GM18858 (cell line): ENCODE measurements around the gene G0S2.

Source experiments
- ATAC-seq: cut with Tn5 transposase; IDR thresholded peaks from one replicate; pipeline ENCODE4 v1.9.1; 2021; ENCODE audit not compliant: unreplicated experiment

G0S2 gene

DNA sequence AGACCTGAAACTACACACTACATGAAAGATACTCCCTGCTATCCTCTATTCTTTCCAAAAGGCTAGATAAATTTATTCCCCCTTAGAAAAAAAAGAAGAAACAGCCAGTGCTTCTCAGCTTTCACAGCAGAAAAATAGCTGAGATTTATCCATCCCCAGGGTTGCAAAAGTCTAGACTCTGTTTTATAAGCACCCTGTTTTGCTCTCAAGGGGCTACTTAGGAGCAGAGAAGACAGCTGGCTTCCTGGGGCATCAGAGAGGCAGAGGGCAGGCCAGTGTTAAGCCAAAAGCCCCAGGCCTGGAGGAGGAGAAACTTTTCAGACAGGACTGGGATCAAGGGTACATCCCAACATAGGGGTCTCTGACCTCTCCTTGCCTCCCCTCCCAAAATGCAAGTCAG is 26.9 kb upstream of the G0S2 start:
- no peak for ATAC-seq

GRCh38 chr1:209648931-209649776 is 26.1 kb upstream of the G0S2 start:
- no peak for ATAC-seq

DNA sequence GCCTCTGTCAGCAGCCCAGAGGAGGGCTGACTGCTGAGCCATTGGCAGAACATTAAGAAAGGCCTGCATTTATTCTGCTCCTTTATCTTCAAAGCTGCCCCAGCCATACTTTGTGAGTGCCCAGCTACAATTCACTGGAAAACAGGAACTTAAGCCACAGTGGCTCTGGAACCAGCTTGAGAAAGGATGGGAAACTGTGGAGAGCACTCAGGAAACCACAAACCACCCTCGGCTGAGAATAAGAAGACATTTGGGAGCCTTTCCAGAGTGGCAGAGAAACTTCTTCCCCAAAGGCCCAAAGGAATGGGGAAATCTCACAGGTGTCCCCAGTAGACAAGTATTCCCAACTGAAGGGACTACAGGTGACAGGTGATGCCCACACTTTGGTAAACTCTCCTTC is 24.8 kb upstream of the G0S2 start:
- ATAC-seq = no peak

GRCh38 chr1:209651138-209651587 is 24.0 kb upstream of the G0S2 start:
- ATAC-seq = no peak

- no peak for ATAC-seq
Measured at GRCh38 chr1:209652121-209652735, 23.0 kb upstream of the G0S2 start, which contains the start of gene LAMB3. TSS of gene LAMB3 (minus strand) at chr1:209652425. CDS start at chr1:209650944, 1,481 bp downstream.

DNA sequence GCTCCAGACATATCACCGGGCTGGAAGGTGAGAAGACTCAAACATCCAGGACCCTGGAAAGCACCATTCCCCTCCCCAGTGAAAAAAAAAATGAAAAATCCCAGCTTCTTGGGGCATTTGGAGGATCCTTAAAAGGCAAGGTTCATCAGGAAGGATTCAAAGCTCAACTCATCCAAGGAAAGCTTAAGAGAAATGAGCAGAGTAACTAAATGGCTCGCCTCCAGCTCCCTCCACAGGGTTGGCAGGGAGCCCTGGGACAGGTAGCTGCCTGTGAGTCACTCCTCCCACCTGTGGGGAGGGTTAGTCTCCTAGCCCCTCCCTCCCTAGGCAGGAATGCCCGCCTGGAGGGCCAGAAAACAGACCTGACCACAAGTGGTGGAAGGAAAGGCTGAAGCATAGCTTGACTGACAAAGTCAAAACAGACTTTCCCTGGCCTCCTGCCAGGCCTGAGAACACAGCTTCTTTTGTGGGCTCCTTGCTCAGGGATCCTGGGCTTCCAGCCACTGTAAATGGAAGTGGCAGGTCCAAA is 22.3 kb upstream of the G0S2 start:
- no peak for ATAC-seq

DNA sequence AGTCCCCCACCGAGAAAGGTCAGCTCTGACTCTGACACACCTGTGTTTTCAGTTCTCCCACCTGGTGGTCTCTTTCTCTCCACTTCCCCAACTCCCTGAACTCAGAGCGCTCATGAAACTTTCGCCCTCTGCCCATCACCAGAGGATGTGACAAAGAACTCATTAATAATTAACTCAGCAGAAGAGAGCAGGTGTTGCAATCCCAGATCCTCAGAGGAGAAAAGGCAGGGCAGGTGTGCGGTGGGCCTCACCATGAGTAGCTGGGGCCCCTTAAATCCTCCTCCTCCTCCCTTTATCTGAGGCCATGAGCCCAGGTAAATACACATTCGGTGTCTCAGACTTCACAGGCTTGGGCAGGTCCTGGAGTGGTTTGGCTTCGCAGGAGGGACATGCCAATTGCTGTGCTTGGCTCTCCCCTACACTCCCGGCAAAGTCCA is 21.3 kb upstream of the G0S2 start:
- ATAC-seq = no peak

DNA sequence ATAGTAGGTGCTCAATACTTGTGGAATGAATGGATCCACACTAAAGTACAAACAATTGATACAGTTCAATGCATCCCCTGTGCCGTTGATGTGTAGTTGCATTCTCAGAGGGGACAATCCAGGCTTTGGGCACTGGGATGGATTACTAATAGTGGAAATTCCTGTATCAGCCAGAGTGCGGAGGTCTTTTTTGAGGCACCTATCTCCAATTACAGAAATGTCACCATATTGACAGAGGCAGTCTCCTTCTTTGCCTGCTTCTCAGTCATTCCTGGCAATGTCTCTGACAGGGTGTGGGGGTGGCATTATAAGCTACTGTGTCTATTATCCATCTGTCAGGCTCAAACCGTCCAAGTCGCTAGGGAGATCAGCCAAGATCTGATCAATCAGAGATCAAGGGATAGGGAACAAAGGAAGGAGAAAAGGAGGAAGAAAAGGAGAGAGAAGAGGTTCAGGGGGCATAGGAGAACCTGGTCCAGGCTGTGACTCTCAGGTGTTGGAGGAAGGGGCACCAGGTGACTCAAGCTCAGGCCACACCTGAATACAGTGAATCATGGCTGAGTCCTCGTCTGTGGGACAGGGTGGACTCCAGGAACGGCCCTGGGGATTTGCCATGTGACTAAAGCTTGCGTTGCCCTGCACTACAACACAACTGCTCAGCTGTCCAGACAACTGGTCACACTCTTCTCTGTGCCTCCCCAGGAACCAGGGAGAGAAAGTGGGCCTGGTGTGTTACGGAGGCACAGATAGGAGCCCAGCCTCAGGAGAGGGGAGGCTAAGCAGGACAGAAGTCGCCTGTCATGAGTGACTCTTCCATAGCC is 19.6 kb upstream of the G0S2 start:
- ATAC-seq = no peak

DNA sequence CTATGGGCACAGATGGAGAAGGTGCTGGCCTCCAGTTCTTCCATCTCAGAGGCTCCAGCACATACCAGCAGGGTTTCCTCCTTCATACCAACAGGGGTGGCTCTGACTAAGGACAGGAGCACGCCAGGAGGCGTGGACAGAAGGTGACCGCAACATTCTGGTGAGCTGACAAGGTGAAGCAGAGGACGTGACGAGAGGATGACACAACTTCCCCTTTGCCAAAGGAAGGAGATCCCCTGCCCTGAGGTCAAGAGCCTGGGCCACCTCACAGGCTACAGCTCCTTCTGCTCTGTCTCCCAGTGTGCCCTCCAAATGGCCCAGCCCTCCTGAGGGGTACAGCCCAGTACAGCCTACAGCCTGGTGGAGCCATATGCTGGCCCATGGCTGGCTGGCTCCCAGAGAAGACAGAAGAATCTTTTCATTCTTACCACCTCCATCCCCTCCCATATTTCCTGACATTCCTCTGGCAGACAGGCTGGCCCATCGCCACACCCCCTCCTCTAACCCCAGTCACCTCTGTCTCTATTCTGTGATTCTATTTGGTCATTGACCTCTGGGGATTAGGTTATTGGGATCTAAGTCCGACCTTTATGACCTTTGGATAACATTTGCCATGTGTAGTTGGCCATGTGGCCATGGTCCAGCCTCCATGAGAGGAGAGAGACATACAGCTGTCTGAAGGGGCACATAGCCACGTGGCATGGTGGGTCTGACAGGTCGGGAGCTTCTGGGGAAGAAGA is 17.9 kb upstream of the G0S2 start:
- ATAC-seq = no peak

DNA sequence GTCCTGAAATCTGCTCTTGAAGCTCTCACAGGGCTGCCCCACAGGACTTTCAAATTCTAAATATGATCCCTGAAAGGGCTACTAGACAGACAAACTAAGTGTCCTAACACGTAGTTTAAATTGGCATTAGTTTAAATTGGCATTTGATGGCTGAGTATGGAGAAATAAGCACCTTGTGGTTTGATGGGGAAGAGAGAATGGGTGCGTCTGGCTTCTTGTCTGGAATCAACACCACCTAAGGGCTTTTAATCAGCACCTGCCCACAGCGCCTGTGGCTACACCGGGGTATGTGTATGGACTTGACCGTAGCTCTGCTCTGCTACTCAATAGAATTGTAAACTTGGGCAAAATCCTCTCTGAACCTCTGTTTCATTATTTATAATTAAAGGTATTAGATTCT is 17.3 kb upstream of the G0S2 start:
- ATAC-seq = no peak

DNA sequence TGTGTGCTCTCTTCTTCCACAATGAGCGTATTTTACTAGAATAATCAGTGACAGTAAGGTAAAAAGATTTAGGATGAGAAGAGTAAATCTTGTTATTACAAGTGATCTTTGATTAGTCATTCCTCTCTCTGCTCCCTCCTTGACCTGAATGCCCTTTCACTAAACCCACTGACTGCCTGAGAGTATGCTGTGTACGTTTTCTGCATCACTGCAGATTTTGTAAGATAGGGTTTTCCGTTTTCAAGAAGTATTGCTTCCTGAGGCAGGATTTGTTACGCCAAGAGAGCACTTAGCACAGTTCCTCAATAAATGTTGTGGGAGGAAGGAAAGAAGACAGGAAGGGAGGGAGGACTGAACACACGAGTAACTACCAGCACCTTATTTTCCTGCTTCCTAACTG is 15.3 kb upstream of the G0S2 start:
- ATAC-seq = peak; percentile 89

- no peak for ATAC-seq
Measured at GRCh38 chr1:209661071-209661470, 14.1 kb upstream of the G0S2 start.

DNA sequence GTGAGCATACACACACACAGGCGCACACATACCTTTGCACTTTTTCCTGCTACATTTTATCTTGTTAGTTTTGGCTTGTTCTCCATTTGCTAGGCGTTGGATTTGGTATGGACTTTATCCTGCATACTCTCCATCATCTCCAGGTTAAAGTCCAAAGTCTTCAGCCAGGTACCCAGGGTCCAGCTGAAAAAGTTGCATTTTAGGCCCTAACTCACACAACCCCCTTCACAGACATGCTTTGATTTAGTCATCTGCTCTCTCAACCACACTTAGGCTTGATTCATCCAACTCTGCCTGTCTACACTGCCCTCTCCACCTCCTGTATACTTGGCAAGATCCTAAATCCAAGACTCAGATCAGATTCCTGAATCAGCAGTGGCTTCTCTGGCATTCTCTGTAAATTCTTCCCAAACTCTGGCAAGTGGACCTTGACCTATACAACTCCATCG is 12.3 kb upstream of the G0S2 start:
- ATAC-seq = no peak

DNA sequence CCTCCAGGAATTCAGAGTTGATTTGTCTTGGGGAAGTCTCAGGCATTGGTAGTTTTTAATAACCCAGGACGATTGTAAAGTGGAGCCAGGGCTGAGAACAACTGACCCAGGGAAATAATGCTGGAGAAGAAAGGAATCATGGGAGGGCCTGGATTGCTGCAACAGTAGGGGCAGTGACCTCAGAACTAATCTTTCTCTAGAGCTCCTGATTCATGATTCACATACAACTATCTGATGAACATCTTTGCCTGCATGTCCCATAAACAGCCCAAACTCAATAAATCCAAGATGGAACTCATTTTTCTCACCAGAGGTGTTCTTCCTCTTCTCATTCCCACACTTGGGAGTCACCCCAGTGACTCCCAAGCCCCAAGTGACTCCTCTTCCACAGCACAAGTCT is 8.1 kb upstream of the G0S2 start:
- no peak for ATAC-seq

DNA sequence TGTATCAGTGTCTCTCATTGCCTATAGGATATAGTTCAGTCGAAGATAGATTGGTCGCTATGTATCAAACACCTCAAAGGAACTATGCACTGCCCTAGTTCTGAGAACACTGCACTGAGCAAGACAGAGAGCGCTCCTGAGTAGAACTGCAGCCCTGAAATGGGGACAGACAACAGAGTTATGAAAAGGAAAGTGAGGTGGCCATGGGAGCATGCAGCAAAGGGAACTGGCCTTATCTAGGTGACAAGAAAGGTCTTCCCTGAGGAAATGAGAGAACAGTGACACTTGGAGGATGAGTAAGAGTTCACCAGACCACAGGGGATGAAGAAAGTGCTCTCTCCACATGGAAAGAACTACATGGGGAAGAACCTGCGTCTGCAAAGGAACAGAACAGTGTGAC is 7.5 kb upstream of the G0S2 start:
- no peak for ATAC-seq

DNA sequence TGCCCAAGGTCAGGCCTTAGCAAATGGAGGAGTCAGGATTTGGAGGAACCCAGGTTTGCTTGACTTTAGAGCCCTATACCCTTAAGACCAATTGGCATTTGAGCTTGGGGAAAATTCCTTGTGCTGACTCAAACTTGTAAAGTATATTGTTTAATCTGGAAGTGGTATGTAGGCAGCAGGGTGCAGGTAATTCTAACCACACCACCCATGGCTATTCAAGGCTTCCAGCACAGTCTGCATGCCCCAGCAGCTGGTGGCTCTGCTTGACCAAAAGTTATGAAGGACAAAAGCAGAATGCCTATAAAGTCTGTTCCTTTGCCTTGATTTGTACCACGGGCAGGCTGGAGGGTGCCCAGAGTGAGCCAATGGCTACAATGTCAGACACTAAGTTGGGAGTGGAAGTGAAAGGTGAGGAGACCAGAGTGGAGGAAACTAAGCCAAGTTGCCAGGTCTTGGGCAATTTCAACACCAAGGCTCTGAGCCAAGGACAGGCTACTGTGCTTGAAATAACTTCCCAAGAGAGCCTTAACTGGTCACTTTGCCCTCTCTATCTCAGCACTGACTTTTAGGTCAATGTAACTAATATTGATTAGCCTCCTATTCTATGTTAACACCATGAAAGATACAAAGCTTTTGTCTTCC is 4.7 kb upstream of the G0S2 start:
- no peak for ATAC-seq

DNA sequence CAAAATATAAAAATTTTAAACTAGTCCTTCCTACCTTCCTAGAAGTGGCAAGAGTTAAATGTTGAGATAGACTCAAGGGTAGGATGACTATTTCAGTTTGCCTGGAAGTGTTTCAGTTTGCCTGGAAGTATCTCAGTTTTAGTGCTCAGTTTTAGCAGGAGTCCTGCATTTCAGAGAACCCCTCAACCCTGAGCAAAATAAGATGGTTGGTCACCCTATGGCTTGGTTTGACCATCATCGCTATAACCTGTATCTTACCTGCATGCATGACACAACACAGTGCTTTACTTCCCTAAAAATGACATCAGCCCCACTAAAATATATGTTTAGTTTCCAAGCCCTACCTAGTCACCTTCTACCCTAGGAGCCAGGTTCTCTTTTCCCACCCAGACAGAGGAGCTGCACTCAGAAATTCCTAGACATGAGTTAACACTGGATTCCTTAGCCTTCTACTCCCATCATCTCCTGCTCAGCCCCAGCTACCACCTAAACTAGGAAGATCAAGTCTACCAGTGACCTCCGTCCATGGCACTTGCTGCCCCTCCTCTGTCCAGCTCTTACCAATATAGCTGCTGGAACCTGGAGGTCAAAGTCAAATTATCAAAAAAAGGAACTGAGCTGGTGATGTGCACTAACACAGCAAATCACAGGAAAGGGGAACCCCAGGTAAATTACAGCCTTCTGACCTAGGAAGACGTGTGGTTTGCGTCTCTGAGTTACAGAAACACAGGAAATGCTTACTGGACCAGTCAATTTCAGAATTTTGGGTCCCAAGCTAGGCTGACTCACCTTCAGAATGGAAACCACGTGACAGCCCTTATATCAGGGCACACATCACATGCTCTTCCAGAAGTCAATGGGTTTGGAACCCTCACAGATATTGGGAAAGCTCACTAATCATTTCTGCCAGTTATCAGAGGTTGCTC is 2.2 kb upstream of the G0S2 start:
- ATAC-seq = peak; percentile 94

- no peak for ATAC-seq
Measured at GRCh38 chr1:209673631-209674417, 1.4 kb upstream of the G0S2 start.
